Natural killer cell (primary cell): ENCODE data around the gene OSBPL10. TPM values are rescaled to one million over a fixed set of nuclear protein-coding genes. Genes with fewer than 3 reads are reported as not detected.

ENCODE experiments used
- ATAC-seq, 3 donors: fragments of 150-1000 bp in 2 of 3; fragments of 200-7000 bp in 1 of 3; cut with Tn5 transposase; 1 replicate in 1 of 3; 2 replicates in 2 of 3; pipeline ENCODE4 v1.10.0; 2021; ENCODE audit warnings: mild to moderate bottlenecking in 2 of 3, moderate library complexity in 2 of 3
- DNase-seq, 2 donors: peaks; one replicate each; pipeline versions ENCODE4 v3.0.0 to v3.0.0-alpha.2; 2013 to 2021; ENCODE audit warnings: mixed read lengths in 1 of 2
- H3K27ac ChIP-seq: one replicate; pipeline ENCODE4 v1.5.1; 2013; ENCODE audit warnings: mild to moderate bottlenecking, low read length
- H3K27me3 ChIP-seq: one replicate; pipeline ENCODE4 v1.6.1; 2013; ENCODE audit warnings: low read length; ENCODE audit not compliant: control insufficient read depth, insufficient read depth
- H3K36me3 ChIP-seq: one replicate; pipeline ENCODE4 v1.6.1; 2013; ENCODE audit warnings: low read length; ENCODE audit not compliant: control insufficient read depth, insufficient read depth
- H3K4me1 ChIP-seq: one replicate; pipeline ENCODE4 v1.6.1; 2013; ENCODE audit warnings: low read length; ENCODE audit not compliant: control insufficient read depth, insufficient read depth
- H3K4me3 ChIP-seq: one replicate; pipeline ENCODE4 v1.5.1; 2013; ENCODE audit warnings: low read length
- H3K9me3 ChIP-seq: one replicate; pipeline ENCODE4 v1.6.1; 2013; ENCODE audit warnings: low read length; ENCODE audit not compliant: control insufficient read depth, insufficient read depth
- H3K27ac Mint-ChIP-seq, 2 donors: one replicate each; pipeline ENCODE4 v1.8.0; 2022; ENCODE audit warnings: mild to moderate bottlenecking in 2 of 2, mixed read lengths in 2 of 2, moderate library complexity in 1 of 2
- H3K27me3 Mint-ChIP-seq, 2 donors: one replicate each; pipeline ENCODE4 v1.8.0; 2022; ENCODE audit warnings: low read depth in 2 of 2, mixed read lengths in 2 of 2
- H3K36me3 Mint-ChIP-seq: one replicate; pipeline ENCODE4 v1.8.0; 2022; ENCODE audit warnings: mixed read lengths
- H3K4me1 Mint-ChIP-seq, 2 donors: one replicate each; pipeline ENCODE4 v1.8.0; 2022; ENCODE audit warnings: mixed read lengths in 2 of 2
- H3K4me3 Mint-ChIP-seq: one replicate; pipeline ENCODE4 v1.8.0; 2022; ENCODE audit warnings: mild to moderate bottlenecking, moderate library complexity, mixed read lengths
- H3K9me3 Mint-ChIP-seq, 2 donors: one replicate each; pipeline ENCODE4 v1.8.0; 2022; ENCODE audit warnings: mixed read lengths in 2 of 2
- WGBS: methylation state at CpG from one replicate; pipeline ENCODE4 v1.1.7; 2013; ENCODE audit warnings: missing lambda C conversion rate; ENCODE audit not compliant: insufficient coverage; 5-methylcytosine and 5-hydroxymethylcytosine counted together
- intact Hi-C: fragments of 100-400 bp; cut with micrococcal nuclease; formaldehyde crosslinking; loops from one replicate; pipeline ENCODE4 v1.14.2; 2022
- total RNA-seq, 4 donors: library from RNA; stranded (reverse); fragments of 120-200 nt in 1 of 4; gene quantifications; one replicate each; pipeline versions ENCODE4 v1.2.3 to v1.2.4, GENCODE V29; 2013 to 2022
- TF ChIP-seq, protein P1 (sequence below): fragments of 200-600 bp; IDR thresholded peaks from one replicate; pipeline ENCODE4 v1.8.0; 2022; ENCODE audit warnings: antibody characterized with exemption

OSBPL10 gene
- total RNA-seq, 3 donors from 2014 or later (not counting 1 experiment from before 2014, with no cell fraction given): 1.00 to 3.6 (median 1.6) TPM

GRCh38 chr3:31762888-31763351, 218.1 kb downstream of the OSBPL10 start:
- no peak overlapping the region for H3K27ac Mint-ChIP-seq
- intact Hi-C loops: loop anchor here (10.0 kb wide), 2 partner anchors 208 to 1748 kb away; no protein-coding TSS in a partner anchor
- H3K36me3 Mint-ChIP-seq: no peaks in the 10 kb centered on the region
- no peaks in the 10 kb centered on the region for H3K4me1 ChIP-seq
- TF ChIP-seq, protein P1, sequence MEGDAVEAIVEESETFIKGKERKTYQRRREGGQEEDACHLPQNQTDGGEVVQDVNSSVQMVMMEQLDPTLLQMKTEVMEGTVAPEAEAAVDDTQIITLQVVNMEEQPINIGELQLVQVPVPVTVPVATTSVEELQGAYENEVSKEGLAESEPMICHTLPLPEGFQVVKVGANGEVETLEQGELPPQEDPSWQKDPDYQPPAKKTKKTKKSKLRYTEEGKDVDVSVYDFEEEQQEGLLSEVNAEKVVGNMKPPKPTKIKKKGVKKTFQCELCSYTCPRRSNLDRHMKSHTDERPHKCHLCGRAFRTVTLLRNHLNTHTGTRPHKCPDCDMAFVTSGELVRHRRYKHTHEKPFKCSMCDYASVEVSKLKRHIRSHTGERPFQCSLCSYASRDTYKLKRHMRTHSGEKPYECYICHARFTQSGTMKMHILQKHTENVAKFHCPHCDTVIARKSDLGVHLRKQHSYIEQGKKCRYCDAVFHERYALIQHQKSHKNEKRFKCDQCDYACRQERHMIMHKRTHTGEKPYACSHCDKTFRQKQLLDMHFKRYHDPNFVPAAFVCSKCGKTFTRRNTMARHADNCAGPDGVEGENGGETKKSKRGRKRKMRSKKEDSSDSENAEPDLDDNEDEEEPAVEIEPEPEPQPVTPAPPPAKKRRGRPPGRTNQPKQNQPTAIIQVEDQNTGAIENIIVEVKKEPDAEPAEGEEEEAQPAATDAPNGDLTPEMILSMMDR: no peak
- H3K9me3 Mint-ChIP-seq: no peaks in the 10 kb centered on the region
- no peak for DNase-seq
- no peaks in the 10 kb centered on the region for H3K36me3 ChIP-seq
- ATAC-seq: no peak
- H3K27me3 ChIP-seq: no peaks in the 10 kb centered on the region
- no peaks in the 10 kb centered on the region for H3K9me3 ChIP-seq
- peaks cover 27% of the 10 kb centered on the region in 2 donors for H3K4me1 Mint-ChIP-seq
- no peak overlapping the region for H3K4me3 ChIP-seq
- H3K27ac ChIP-seq: no peak overlapping the region
- no peaks in the 10 kb centered on the region for H3K27me3 Mint-ChIP-seq
- H3K4me3 Mint-ChIP-seq: no peak overlapping the region
- WGBS: 75% methylated on average over 1 of the region's 5 CpGs

DNA sequence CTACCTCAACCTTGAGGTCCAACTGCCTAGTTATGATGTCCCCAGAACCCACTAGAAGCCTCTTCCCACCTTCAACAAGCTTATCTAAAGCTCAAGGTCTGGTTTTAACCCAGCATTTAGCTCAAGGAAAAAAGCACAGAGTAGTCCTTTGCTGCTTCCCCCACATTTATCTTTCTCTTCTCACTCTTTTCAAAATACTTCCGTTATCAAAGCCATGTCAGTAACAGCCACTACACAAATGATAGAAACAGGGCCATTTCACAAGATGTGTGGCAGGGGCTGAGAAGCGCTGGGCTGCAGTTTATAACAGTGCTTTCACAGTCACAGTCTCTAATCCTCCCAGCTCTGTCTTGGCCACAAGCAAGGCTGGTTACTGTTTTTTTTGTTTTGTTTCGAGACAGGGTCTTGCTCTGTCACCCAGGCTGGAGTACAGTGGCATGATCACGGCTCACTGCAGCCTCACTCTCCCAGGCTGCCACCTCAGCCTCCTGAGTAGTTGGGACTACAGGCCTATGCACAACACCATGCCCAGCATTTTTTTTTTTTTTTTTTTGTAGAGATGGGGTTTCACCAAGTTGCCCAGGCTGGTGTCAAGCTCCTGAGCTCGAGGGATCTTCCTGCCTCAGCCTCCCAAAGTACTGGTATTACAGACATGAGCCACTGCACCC, 218.8 kb downstream of the OSBPL10 start:
- H3K27ac ChIP-seq: no peak overlapping the region
- intact Hi-C loops: loop anchor here (10.0 kb wide), 2 partner anchors 207 to 1747 kb away; no protein-coding TSS in a partner anchor
- 53% methylated on average over 5 of the region's 5 CpGs for WGBS
- H3K9me3 Mint-ChIP-seq: no peaks in the 10 kb centered on the region
- no peak for DNase-seq
- no peaks in the 10 kb centered on the region for H3K36me3 ChIP-seq
- H3K4me1 Mint-ChIP-seq: peaks cover 27% of the 10 kb centered on the region in 2 donors
- peak overlapping the region; percentile 37 to 75 for H3K27ac Mint-ChIP-seq
- H3K27me3 Mint-ChIP-seq: no peaks in the 10 kb centered on the region
- no peak overlapping the region for H3K4me3 ChIP-seq
- H3K4me1 ChIP-seq: no peaks in the 10 kb centered on the region
- no peaks in the 10 kb centered on the region for H3K27me3 ChIP-seq
- H3K9me3 ChIP-seq: no peaks in the 10 kb centered on the region
- peak; percentile 79 to 90 (median 80) for ATAC-seq
- TF ChIP-seq, protein P1: no peak
- no peaks in the 10 kb centered on the region for H3K36me3 Mint-ChIP-seq
- no peak overlapping the region for H3K4me3 Mint-ChIP-seq

- H3K27me3 ChIP-seq: no peaks in the 10 kb centered on the region
- H3K36me3 Mint-ChIP-seq: no peaks in the 10 kb centered on the region
- no peaks in the 10 kb centered on the region for H3K4me1 ChIP-seq
- H3K4me1 Mint-ChIP-seq: peaks cover 23 to 26% of the 10 kb centered on the region in 2 donors
- no peaks in the 10 kb centered on the region for H3K9me3 ChIP-seq
- no peak for ATAC-seq
- intact Hi-C loops: loop anchor here (10.0 kb wide), 2 partner anchors 206 to 1746 kb away; no protein-coding TSS in a partner anchor
- H3K27me3 Mint-ChIP-seq: no peaks in the 10 kb centered on the region
- H3K27ac Mint-ChIP-seq: no peak overlapping the region
- WGBS: 92% methylated on average over 6 of the region's 6 CpGs
- TF ChIP-seq, protein P1: no peak
- DNase-seq: no peak
- H3K4me3 Mint-ChIP-seq: no peak overlapping the region
- no peak overlapping the region for H3K4me3 ChIP-seq
- H3K36me3 ChIP-seq: no peaks in the 10 kb centered on the region
- no peak overlapping the region for H3K27ac ChIP-seq
- no peaks in the 10 kb centered on the region for H3K9me3 Mint-ChIP-seq
These were observed 220.4 kb downstream of the OSBPL10 start for GRCh38 chr3:31760654-31761053.
